Measurements from ENCODE around the gene NBAS.
"Not testable (repeated sequence)": the region's sequence is repeated elsewhere in the genome, so short reads cannot be mapped to it uniquely, and the experiment has no call there.

The NBAS gene

GRCh38 chr2:15456352-15456751, 104.8 kb downstream of the NBAS start:
- no peak for DNase-seq

- no peak for DNase-seq
Measured at GRCh38 chr2:15450808-15451207, 110.3 kb downstream of the NBAS start.

GRCh38 chr2:15449556-15450236, 111.4 kb downstream of the NBAS start:
- DNase-seq: no peak

GRCh38 chr2:15448250-15448839, 112.8 kb downstream of the NBAS start:
- no peak for DNase-seq

- no peak for DNase-seq
Measured at GRCh38 chr2:15447381-15447780, 113.8 kb downstream of the NBAS start.

- no peak for DNase-seq
Measured at GRCh38 chr2:15446961-15447360, 114.2 kb downstream of the NBAS start.

- DNase-seq: no peak
Measured at GRCh38 chr2:15445891-15446562, 115.1 kb downstream of the NBAS start.

GRCh38 chr2:15439768-15440524, 121.2 kb downstream of the NBAS start:
- not testable (repeated sequence) for DNase-seq

- not testable (repeated sequence) for DNase-seq
Measured at GRCh38 chr2:15439366-15439765, 121.8 kb downstream of the NBAS start.

GRCh38 chr2:15436195-15436594, 124.9 kb downstream of the NBAS start:
- DNase-seq: no peak

GRCh38 chr2:15435474-15435873, 125.7 kb downstream of the NBAS start:
- DNase-seq: no peak

GRCh38 chr2:15432642-15433256, 128.4 kb downstream of the NBAS start:
- DNase-seq: no peak

GRCh38 chr2:15429032-15429431, 132.1 kb downstream of the NBAS start:
- no peak for DNase-seq

- DNase-seq: no peak
Measured at GRCh38 chr2:15427987-15428386, 133.1 kb downstream of the NBAS start.

- DNase-seq: no peak
Measured at GRCh38 chr2:15426606-15427005, 134.5 kb downstream of the NBAS start.

- no peak for DNase-seq
Measured at GRCh38 chr2:15425712-15426111, 135.4 kb downstream of the NBAS start.

GRCh38 chr2:15421753-15422152, 139.4 kb downstream of the NBAS start:
- DNase-seq: no peak

GRCh38 chr2:15415748-15416147, 145.4 kb downstream of the NBAS start:
- no peak for DNase-seq

GRCh38 chr2:15412779-15413178, 148.4 kb downstream of the NBAS start:
- no peak for DNase-seq

- no peak for DNase-seq
Measured at GRCh38 chr2:15412309-15412708, 148.8 kb downstream of the NBAS start.

- no peak for DNase-seq
Measured at GRCh38 chr2:15410884-15411283, 150.2 kb downstream of the NBAS start.

- no peak for DNase-seq
Measured at GRCh38 chr2:15408759-15409158, 152.4 kb downstream of the NBAS start.

- no peak for DNase-seq
Measured at GRCh38 chr2:15407666-15408065, 153.5 kb downstream of the NBAS start.

All from CD4-positive, alpha-beta T cell treated with Interleukin-6 for 4 hours (primary cell).